Retinal pigment epithelial cell (primary cell): ENCODE measurements around the gene SUPT3H.
"Not testable (repeated sequence)": the region's sequence is repeated elsewhere in the genome, so short reads cannot be mapped to it uniquely, and the experiment has no call there.

ENCODE experiments used
- DNase-seq: peaks from one replicate; pipeline ENCODE4 v3.0.0-alpha.2; 2010; ENCODE audit warnings: low read depth
- H3K4me3 ChIP-seq: 2 replicates; pipeline ENCODE4 v1.5.1; 2011; ENCODE audit warnings: mild to moderate bottlenecking, low read length, control low read depth, moderate library complexity
- CTCF ChIP-seq: conservative IDR thresholded peaks from 2 replicates; pipeline ENCODE4 v1.5.1; 2011; ENCODE audit warnings: low read depth, low read length, control low read depth, inconsistent platforms

SUPT3H gene

GRCh38 chr6:45302832-45303231, 74.9 kb downstream of the SUPT3H start:
- no peak for DNase-seq
- no peak overlapping the region for H3K4me3 ChIP-seq
- no peak for TF ChIP-seq CTCF

- no peak for TF ChIP-seq CTCF
- no peak for DNase-seq
- H3K4me3 ChIP-seq = no peak overlapping the region
Measured at GRCh38 chr6:45301348-45302142, 76.2 kb downstream of the SUPT3H start.

GRCh38 chr6:45300736-45301135, 77.0 kb downstream of the SUPT3H start:
- no peak for DNase-seq
- TF ChIP-seq CTCF = no peak
- no peak overlapping the region for H3K4me3 ChIP-seq

GRCh38 chr6:45299096-45299581, 78.6 kb downstream of the SUPT3H start:
- no peak overlapping the region for H3K4me3 ChIP-seq
- no peak for DNase-seq
- no peak for TF ChIP-seq CTCF

GRCh38 chr6:45297320-45297719, 80.4 kb downstream of the SUPT3H start:
- no peak for DNase-seq
- no peak for TF ChIP-seq CTCF
- no peak overlapping the region for H3K4me3 ChIP-seq

- H3K4me3 ChIP-seq, DNase-seq: not testable (repeated sequence)
Measured at GRCh38 chr6:45294065-45294701, 83.6 kb downstream of the SUPT3H start.

- no peak overlapping the region for H3K4me3 ChIP-seq
- DNase-seq = no peak
- no peak for TF ChIP-seq CTCF
Measured at GRCh38 chr6:45293306-45293705, 84.4 kb downstream of the SUPT3H start.
